HG03354 (cell line): ENCODE measurements around the gene CCL11.

ENCODE experiments used
- ATAC-seq: cut with Tn5 transposase; IDR thresholded peaks from one replicate; pipeline ENCODE4 v1.9.1; 2021; ENCODE audit warnings: mild to moderate bottlenecking; ENCODE audit not compliant: unreplicated experiment, poor library complexity, severe bottlenecking

The CCL11 gene

DNA sequence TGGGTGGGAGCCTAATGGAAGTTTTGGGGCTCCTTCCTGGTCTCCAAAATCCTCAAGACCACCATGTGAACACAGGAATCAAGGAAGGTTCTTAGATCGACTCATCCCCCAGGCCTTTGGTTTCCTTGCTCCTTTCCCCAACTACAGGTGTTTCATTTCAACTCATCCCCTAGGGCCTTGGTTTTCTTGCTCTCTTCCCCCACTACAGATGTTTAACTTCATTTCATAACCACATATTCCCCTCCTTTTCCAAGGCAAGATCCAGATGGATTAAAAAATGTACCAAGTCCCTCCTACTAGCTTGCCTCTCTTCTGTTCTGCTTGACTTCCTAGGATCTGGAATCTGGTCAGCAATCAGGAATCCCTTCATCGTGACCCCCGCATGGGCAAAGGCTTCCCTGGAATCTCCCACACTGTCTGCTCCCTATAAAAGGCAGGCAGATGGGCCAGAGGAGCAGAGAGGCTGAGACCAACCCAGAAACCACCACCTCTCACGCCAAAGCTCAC is at the start of gene CCL11:
Gene CCL11, plus strand, starts transcription at position 457 of the 507 bp plus-strand sequence. CDS start 67 bp downstream, outside the sequence.
- no peak for ATAC-seq

DNA sequence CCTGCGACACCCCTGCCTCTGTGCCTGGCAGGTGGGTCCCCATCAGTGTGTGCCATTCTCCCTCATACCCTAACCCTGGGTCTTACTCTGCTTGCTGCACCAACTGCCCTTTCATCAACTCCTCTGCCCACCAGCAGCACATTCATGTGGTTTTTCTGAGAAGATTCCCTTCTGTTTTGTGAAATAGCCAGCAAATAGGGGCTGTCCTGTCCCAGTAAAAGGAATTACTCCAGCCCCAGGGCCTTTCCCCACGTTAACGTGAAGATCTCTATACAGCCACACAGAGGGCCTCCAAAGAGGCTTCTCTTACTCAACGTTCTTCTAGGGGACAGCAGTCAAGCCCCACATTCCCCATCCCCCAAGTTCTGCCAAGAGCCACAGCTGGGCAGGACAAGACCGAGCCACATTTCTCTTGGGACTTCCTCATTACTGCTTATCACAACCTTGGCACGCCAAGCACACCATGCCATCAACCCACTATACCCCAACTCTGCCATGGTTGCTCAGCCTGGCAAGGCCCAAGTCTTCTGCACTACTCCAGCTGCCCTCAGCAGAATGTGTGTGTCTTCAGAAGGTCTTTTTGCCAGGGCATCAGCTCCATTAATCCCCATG is 49.2 kb upstream of the CCL11 start:
- ATAC-seq: no peak

GRCh38 chr17:34237458-34237857 is 48.1 kb upstream of the CCL11 start:
- ATAC-seq: no peak

DNA sequence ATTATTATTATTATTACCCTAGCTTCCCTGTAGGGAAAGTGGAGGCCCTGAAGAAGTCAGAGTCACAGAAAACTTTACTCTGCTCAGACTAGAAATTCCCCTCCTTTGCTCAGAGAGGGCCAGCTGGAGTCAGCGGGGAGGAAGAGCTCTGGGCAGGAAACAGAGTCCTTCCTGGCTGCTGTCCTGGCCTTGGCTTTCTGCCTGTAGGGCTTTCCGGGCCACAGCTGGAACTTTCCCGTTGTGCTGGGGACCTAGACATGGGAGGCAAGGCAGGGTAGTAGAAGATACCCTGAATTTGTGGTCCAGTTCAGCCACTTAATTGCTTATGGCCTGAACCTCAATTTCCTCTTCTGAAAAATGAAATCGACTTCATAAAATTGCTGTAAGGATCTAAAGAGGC is 44.5 kb upstream of the CCL11 start:
- ATAC-seq: no peak

DNA sequence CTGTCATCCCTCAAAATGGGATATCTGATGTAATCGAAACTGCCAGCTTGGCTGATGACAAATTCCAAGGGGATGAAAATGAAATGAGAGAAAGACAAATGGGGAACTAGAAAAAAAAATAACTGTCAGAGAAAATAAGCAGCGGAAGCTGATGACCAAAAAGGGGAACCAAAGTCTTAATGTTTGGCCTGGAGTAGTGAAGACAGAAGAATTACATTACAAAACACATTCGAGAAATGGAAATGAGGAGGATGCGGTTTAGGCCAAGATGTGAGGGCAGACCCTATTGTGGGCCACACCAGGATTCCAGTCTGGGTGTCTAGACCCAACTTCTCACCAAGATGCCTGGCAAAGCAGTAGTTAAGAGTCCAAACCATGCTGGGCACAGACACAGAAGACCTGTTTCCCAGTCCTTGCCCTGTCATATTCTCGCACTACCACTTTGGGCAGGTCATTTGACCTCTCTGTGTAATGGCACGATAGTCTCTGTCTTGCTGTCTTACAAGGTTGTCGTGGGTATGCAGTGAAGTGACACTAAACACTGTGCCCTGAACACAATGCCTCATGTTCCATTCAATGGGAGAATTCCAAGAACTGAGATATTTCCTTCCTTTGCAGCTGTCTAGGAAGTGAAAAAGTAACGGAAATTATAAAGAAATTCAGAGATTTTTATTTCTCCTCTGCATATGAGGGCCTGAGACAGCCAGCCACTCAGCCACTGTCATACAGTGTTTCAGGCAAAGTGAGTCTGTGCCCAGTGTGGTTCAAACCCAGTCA is 42.8 kb upstream of the CCL11 start:
- ATAC-seq: no peak

DNA sequence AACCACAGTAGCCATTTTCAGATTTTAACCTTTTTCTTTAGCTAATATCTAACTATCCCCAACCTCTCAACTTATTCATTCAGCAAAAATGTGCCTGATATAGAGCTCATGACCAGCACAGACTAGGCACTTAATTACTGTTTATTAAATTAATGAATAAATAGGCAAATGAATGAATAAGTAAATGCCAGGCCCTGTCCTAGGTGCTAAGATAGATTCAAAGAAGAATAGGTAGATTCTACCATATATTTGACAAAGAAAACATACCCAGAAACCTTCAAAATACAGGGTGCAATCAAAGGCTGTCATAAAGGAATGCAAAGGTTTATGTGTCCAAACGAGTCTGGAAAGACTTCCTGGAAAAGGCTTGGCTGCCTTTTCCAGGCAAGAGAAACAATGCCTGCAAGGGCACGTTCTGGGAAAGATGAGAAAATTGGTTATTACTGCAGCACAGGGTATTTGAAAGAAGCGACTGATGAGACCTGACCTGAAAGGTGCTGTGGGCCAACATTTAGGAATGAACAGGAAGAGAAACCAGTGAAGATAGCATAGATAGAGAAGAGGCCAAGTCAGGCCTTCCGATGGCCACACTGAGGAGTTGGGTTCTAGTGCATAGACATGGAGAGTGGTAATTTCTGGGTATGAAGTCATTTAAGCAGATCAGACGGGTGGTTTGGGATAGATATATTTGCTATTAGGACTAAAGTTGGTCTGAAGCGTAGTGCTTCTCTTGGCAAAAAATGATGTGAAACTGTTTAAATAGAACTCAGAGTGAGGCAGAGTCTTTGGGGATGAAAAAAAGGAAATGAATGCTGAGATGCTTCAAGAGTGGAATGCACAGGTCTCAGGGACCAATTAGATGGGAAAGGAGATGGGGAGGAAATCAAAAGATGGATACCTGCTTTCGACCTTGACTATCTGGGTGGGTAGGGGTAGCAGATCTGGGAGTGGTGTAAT is 41.9 kb upstream of the CCL11 start:
- no peak for ATAC-seq

- ATAC-seq: no peak
These were observed 40.1 kb upstream of the CCL11 start for GRCh38 chr17:34245351-34245905.

DNA sequence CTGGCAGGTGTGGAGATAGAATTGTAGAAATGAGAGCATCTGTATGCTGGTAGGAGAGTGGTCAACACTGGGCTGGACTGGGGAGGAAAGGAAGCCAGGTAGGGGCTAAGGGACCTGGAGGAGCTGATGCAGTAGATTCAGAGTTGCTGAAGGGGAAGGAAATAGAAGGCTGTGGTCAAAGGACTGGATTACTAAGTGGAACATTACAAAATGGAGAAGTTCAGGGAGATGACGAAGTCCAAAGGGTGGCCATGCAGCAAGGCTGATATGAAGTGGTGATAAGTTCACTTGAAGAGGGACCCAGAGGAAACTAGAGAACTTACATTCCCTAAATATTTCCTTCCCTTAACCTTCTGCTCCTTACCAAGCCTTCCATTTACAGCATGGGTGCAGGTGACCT is 39.1 kb upstream of the CCL11 start:
- ATAC-seq: no peak

GRCh38 chr17:34246881-34247280 is 38.7 kb upstream of the CCL11 start:
- no peak for ATAC-seq

GRCh38 chr17:34248511-34249024 is 37.0 kb upstream of the CCL11 start:
- ATAC-seq: no peak

DNA sequence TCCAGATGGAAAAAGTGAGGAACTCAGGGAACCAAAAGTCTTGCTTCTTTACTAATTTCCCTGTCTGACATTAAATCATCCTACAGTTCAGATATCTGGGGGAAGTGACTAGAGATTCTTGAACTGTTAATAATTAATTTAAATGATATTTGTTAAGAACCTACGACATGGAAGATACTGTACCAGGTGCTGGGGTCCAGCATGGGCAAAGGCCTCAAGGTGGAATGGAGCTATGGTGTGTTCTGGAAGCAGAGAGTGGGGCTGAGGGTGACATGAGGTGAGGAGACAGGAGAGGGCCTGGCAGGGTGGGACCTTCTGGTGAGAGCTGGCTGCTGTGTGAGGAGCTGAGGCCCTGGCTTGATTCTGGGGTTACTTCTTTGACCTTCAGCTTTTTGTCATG is 36.5 kb upstream of the CCL11 start:
- no peak for ATAC-seq

DNA sequence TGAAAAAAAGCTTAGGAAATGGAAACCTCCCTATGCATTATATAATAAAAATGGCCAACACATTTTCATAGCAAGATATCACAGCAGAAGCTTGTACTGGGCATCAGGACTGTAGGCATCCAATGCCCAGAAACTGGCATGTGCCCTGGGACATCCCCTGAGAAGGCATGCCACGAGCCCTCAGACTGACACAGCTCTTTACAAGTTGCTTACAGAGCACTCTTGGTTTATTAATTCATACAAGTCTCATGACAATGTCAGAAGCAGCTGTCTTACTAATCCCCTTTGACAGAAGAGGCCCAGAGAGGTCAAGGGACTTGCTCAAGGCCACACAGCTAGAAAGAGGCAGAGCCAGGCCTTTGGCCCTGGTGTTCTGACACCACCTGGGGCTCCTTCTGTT is 36.1 kb upstream of the CCL11 start:
- no peak for ATAC-seq

- no peak for ATAC-seq
These were observed 34.4 kb upstream of the CCL11 start for GRCh38 chr17:34251186-34251585.

GRCh38 chr17:34252095-34252443 is 33.5 kb upstream of the CCL11 start:
- no peak for ATAC-seq

- ATAC-seq: no peak
These were observed 33.0 kb upstream of the CCL11 start for GRCh38 chr17:34252444-34253138.

- no peak for ATAC-seq
These were observed 32.4 kb upstream of the CCL11 start for GRCh38 chr17:34253139-34253525.

DNA sequence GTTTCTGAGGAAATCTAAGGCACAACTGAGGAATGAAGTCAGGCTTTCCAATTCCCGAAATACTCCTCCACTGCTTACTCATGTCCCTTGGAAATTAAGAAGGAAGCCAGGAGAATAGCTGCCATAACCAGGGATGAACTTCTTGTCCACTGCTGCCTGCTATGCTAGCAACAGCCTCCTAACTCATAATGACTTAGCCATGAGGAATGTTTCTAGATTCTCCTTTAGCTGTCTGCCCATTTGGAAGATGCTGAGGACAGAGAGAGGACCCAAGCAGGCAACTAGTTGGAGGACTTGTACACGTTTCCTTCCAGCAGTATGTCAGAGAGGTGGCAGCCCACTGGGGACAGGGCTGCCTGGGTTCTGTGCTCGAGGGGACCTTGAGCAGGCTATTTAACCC is 31.4 kb upstream of the CCL11 start:
- no peak for ATAC-seq

- no peak for ATAC-seq
These were observed 30.7 kb upstream of the CCL11 start, which contains the start of gene CCL2 for GRCh38 chr17:34254651-34255380. TSS of gene CCL2 (plus strand) at chr17:34255285. CDS start at chr17:34255350, 65 bp downstream.

DNA sequence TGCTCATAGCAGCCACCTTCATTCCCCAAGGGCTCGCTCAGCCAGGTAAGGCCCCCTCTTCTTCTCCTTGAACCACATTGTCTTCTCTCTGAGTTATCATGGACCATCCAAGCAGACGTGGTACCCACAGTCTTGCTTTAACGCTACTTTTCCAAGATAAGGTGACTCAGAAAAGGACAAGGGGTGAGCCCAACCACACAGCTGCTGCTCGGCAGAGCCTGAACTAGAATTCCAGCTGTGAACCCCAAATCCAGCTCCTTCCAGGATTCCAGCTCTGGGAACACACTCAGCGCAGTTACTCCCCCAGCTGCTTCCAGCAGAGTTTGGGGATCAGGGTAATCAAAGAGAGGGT is 30.2 kb upstream of the CCL11 start:
- ATAC-seq: no peak
